ENCODE results near the gene KCNB1. TPM values are rescaled to one million over a fixed set of nuclear protein-coding genes. Genes with fewer than 3 reads are reported as not detected.

The KCNB1 gene
- total RNA-seq, 1 donor from 2014 or later, result 1.3 TPM

DNA sequence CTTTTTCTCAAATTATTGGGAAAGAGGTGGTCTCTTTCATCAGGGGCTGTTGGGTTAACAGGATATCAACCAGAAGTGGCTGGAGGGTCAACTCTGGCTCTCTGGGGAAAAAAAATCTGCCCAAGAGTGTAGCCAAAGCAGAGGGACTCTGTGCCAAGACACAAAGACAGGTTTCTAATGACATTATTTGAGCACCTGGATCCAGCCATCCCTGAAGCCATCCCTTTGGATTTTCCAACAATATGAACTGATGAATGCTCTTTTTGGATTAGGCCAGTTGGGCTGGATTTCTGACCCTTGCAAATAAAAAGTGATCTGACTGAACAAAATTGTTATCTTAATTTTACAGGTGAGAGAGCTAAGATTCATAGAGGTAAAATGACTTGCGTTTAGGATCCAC, 88.7 kb downstream of the KCNB1 start:
- H3K36me3 Mint-ChIP-seq (ENCODE audit: low read depth), result peaks cover 2% of the 10 kb centered on the region
- H3K4me3 Mint-ChIP-seq (ENCODE audit: unreplicated experiment), result no peak overlapping the region
- no peaks in the 10 kb centered on the region for H3K9me3 Mint-ChIP-seq (ENCODE audit: low read depth)
- TF ChIP-seq, protein P1, sequence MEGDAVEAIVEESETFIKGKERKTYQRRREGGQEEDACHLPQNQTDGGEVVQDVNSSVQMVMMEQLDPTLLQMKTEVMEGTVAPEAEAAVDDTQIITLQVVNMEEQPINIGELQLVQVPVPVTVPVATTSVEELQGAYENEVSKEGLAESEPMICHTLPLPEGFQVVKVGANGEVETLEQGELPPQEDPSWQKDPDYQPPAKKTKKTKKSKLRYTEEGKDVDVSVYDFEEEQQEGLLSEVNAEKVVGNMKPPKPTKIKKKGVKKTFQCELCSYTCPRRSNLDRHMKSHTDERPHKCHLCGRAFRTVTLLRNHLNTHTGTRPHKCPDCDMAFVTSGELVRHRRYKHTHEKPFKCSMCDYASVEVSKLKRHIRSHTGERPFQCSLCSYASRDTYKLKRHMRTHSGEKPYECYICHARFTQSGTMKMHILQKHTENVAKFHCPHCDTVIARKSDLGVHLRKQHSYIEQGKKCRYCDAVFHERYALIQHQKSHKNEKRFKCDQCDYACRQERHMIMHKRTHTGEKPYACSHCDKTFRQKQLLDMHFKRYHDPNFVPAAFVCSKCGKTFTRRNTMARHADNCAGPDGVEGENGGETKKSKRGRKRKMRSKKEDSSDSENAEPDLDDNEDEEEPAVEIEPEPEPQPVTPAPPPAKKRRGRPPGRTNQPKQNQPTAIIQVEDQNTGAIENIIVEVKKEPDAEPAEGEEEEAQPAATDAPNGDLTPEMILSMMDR (IDR thresholded peaks at IDR 0.05), result no peak
- H3K27me3 Mint-ChIP-seq (ENCODE audit: low read depth), result peaks cover 3% of the 10 kb centered on the region
- H3K4me1 Mint-ChIP-seq (ENCODE audit: low read depth), result peaks cover 20% of the 10 kb centered on the region
- DNase-seq (ENCODE audit: low spot score), result no peak
- H3K27ac Mint-ChIP-seq (ENCODE audit: unreplicated experiment), result no peak overlapping the region

DNA sequence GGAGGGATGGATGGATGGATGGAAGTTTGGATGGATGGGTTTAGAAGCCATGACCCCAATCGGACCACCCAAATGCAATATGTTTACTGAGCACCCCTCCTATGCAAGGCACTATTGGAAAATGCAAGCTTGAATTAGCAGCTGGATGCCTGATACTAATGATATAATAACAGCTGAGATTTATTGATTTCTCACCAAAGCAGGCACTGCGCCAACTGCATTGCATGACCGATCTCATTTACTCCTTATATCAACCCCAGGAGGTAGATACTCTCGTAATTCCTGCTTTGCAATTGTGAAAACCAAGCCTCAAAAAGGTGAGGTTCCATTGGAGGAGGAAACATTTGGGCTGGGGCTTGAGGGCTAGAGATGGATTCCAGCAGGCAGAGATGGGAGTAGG, 89.7 kb downstream of the KCNB1 start:
- no peak overlapping the region for H3K27ac Mint-ChIP-seq (ENCODE audit: unreplicated experiment)
- DNase-seq (ENCODE audit: low spot score), result no peak
- no peak overlapping the region for H3K4me3 Mint-ChIP-seq (ENCODE audit: unreplicated experiment)
- H3K27me3 Mint-ChIP-seq (ENCODE audit: low read depth), result peaks cover 3% of the 10 kb centered on the region
- TF ChIP-seq, protein P1 (IDR thresholded peaks at IDR 0.05), result no peak
- H3K4me1 Mint-ChIP-seq (ENCODE audit: low read depth), result peaks cover 29% of the 10 kb centered on the region
- H3K36me3 Mint-ChIP-seq (ENCODE audit: low read depth), result peaks cover 2% of the 10 kb centered on the region
- no peaks in the 10 kb centered on the region for H3K9me3 Mint-ChIP-seq (ENCODE audit: low read depth)

DNA sequence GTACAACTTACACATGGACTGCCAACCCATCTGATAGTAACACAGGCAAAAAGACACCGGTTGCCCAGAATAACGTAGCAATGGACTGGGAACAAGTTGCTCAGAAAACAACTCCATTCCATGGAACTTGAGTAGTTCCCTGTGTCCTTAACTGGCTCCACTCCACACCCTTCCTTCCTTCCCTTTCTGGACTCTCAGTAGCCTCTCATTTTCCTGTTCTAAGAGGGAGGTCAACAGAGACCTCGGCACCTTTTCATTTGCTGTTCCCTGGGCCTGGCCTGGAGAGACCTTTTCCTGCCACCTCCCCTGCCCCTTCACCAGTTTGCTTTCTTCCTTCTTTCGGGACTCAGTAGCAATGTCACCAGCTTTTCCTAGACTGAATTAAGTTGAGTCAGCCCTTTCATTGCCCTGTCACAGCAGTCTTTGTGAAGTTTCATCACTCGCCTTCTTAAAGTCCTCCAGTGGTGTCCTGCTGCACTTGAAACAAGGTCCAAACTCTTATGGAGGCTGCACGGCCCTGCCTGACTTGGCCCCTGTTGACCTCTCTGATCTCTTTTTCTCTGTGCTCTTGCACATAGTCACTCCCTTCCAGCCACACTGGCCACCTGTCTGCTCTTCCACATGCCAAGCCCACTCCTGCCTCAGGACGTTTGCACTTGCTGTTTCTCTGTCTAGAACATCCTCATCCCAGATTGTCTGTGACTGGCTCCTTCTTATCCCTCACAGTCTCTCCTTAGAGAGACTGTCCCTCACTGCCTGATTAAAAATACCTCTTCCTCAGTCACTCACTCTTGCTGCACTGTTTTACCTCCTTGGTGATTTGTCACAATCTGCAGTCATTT, 90.8 kb downstream of the KCNB1 start:
- peaks cover 39% of the 10 kb centered on the region for H3K4me1 Mint-ChIP-seq (ENCODE audit: low read depth)
- no peak for DNase-seq (ENCODE audit: low spot score)
- H3K36me3 Mint-ChIP-seq (ENCODE audit: low read depth), result peaks cover 2% of the 10 kb centered on the region
- TF ChIP-seq, protein P1 (IDR thresholded peaks at IDR 0.05), result no peak
- no peak overlapping the region for H3K27ac Mint-ChIP-seq (ENCODE audit: unreplicated experiment)
- peaks cover 3% of the 10 kb centered on the region for H3K27me3 Mint-ChIP-seq (ENCODE audit: low read depth)
- no peaks in the 10 kb centered on the region for H3K9me3 Mint-ChIP-seq (ENCODE audit: low read depth)
- H3K4me3 Mint-ChIP-seq (ENCODE audit: unreplicated experiment), result no peak overlapping the region

DNA sequence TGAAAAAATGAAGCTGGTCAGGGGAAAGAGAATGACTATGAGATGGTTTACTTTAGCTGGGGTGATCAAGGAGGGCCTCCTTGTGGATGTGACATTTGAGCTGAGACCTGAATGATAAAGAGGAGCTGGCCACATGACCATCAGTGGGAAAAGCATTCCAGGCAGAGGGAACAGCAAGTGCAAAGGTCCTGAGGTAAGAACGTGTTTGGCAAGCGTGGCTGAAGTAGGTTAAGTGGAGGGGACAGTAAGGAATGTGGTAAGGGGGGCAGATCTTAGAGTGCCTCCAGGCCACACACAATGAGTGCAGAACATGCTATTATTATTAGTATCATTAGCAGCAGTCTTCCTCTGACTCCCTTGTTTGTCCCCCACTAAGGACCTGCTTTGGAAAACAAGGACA, 92.6 kb downstream of the KCNB1 start:
- no peak overlapping the region for H3K27ac Mint-ChIP-seq (ENCODE audit: unreplicated experiment)
- H3K27me3 Mint-ChIP-seq (ENCODE audit: low read depth), result peaks cover 3% of the 10 kb centered on the region
- no peak for DNase-seq (ENCODE audit: low spot score)
- peaks cover 39% of the 10 kb centered on the region for H3K4me1 Mint-ChIP-seq (ENCODE audit: low read depth)
- H3K9me3 Mint-ChIP-seq (ENCODE audit: low read depth), result no peaks in the 10 kb centered on the region
- H3K36me3 Mint-ChIP-seq (ENCODE audit: low read depth), result peaks cover 2% of the 10 kb centered on the region
- no peak overlapping the region for H3K4me3 Mint-ChIP-seq (ENCODE audit: unreplicated experiment)
- TF ChIP-seq, protein P1 (IDR thresholded peaks at IDR 0.05), result no peak

DNA sequence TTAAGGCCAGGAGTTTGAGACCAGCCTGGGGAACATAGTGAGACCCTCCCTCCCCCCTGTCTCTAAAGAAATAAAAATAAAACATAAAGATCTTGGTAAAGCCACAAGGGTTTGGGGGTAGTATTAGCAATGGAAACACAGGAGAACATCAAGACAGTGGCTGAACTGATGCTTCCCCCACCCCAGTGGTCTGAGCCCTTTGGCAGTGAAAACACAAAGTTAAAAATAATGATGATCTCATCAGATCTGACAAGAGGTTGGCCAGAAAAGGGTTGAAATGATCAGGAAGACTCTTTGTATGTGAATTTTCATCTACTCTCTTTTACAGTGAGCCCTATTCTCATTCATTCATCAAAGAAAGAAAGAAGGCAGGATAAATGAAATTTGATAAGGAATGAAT, 93.7 kb downstream of the KCNB1 start:
- peaks cover 2% of the 10 kb centered on the region for H3K36me3 Mint-ChIP-seq (ENCODE audit: low read depth)
- H3K4me1 Mint-ChIP-seq (ENCODE audit: low read depth), result peaks cover 35% of the 10 kb centered on the region
- TF ChIP-seq, protein P1 (IDR thresholded peaks at IDR 0.05), result no peak
- H3K9me3 Mint-ChIP-seq (ENCODE audit: low read depth), result no peaks in the 10 kb centered on the region
- no peak for DNase-seq (ENCODE audit: low spot score)
- no peak overlapping the region for H3K4me3 Mint-ChIP-seq (ENCODE audit: unreplicated experiment)
- H3K27ac Mint-ChIP-seq (ENCODE audit: unreplicated experiment), result peak overlapping the region; percentile 3
- H3K27me3 Mint-ChIP-seq (ENCODE audit: low read depth), result peaks cover 3% of the 10 kb centered on the region

Data from chondrocyte (in vitro differentiated cells).